Duodenal mucosa (tissue), 2 donors: ENCODE data around the gene SLC13A3.
"Not testable (repeated sequence)": the region's sequence is repeated elsewhere in the genome, so short reads cannot be mapped to it uniquely, and the experiment has no call there.

Source experiments
- H3K27ac ChIP-seq: one replicate; pipeline ENCODE4 v1.7.0; 2013; ENCODE audit warnings: low read depth, low read length
- H3K27me3 ChIP-seq, 2 donors: one replicate each; pipeline ENCODE4 v1.7.0; 2013; ENCODE audit warnings: low read length in 2 of 2, control low read depth in 1 of 2; ENCODE audit not compliant: insufficient read depth in 2 of 2, control insufficient read depth in 1 of 2
- H3K36me3 ChIP-seq, 2 donors: one replicate each; pipeline ENCODE4 v1.7.0; 2013; ENCODE audit warnings: low read length in 2 of 2, control low read depth in 1 of 2; ENCODE audit not compliant: insufficient read depth in 2 of 2, control insufficient read depth in 1 of 2
- H3K4me1 ChIP-seq, 2 donors: one replicate each; pipeline ENCODE4 v1.7.0; 2013; ENCODE audit warnings: low read length in 2 of 2, control low read depth in 1 of 2; ENCODE audit not compliant: insufficient read depth in 2 of 2, control insufficient read depth in 1 of 2
- H3K4me3 ChIP-seq, 2 donors: one replicate each; pipeline ENCODE4 v1.7.0; 2013; ENCODE audit warnings: low read length in 2 of 2, low read depth in 1 of 2
- H3K9ac ChIP-seq, 2 donors: one replicate each; pipeline ENCODE4 v1.7.0; 2013; ENCODE audit warnings: low read length in 2 of 2, low read depth in 1 of 2
- H3K9me3 ChIP-seq, 2 donors: one replicate each; pipeline ENCODE4 v1.7.0; 2013; ENCODE audit warnings: low read length in 2 of 2, control low read depth in 1 of 2; ENCODE audit not compliant: control insufficient read depth in 1 of 2

SLC13A3 gene

GRCh38 chr20:46681032-46681854 lies 30.0 kb upstream of the SLC13A3 start:
- Histone ChIP-seq H3K36me3 (peaks cover 4 to 8% of the 10 kb centered on the region in 2 donors), H3K27ac (no peak overlapping the region), H3K4me1 (peaks cover 9 to 15% of the 10 kb centered on the region in 2 donors), H3K9me3 (no peaks in the 10 kb centered on the region), H3K27me3 (no peaks in the 10 kb centered on the region), H3K4me3 (no peak overlapping the region), H3K9ac (no peak overlapping the region)

- Histone ChIP-seq H3K9me3 (no peaks in the 10 kb centered on the region), H3K36me3 (peaks cover 4% of the 10 kb centered on the region in 2 donors), H3K9ac (no peak overlapping the region), H3K4me3 (no peak overlapping the region), H3K27me3 (no peaks in the 10 kb centered on the region), H3K4me1 (peaks cover 9 to 15% of the 10 kb centered on the region in 2 donors), H3K27ac (no peak overlapping the region)
Observed at GRCh38 chr20:46680684-46681031, 29.4 kb upstream of the SLC13A3 start.

GRCh38 chr20:46678516-46678915 lies 27.3 kb upstream of the SLC13A3 start:
- no peaks in the 10 kb centered on the region for H3K9me3 ChIP-seq
- peaks cover 2 to 8% of the 10 kb centered on the region in 2 donors for H3K4me1 ChIP-seq

GRCh38 chr20:46677608-46678007 lies 26.3 kb upstream of the SLC13A3 start:
- H3K36me3 ChIP-seq = no peaks in the 10 kb centered on the region
- peaks cover 0 to 4% of the 10 kb centered on the region in 2 donors for H3K4me1 ChIP-seq
- H3K9me3 ChIP-seq = no peaks in the 10 kb centered on the region
- peaks cover 0 to 3% of the 10 kb centered on the region in 2 donors for H3K27me3 ChIP-seq
- no peak overlapping the region for H3K9ac ChIP-seq
- no peak overlapping the region for H3K27ac ChIP-seq
- no peak overlapping the region for H3K4me3 ChIP-seq

More at GRCh38 chr20:46678516-46678915, 27.3 kb upstream of the SLC13A3 start:
- no peak overlapping the region for H3K27ac ChIP-seq
- H3K36me3 ChIP-seq = no peaks in the 10 kb centered on the region
- no peak overlapping the region for H3K9ac ChIP-seq
- H3K4me3 ChIP-seq = no peak overlapping the region
- H3K27me3 ChIP-seq = peaks cover 0 to 2% of the 10 kb centered on the region in 2 donors

- not testable (repeated sequence) for H3K36me3 ChIP-seq, H3K27ac ChIP-seq, H3K9ac ChIP-seq, H3K9me3 ChIP-seq, H3K4me3 ChIP-seq, H3K27me3 ChIP-seq, H3K4me1 ChIP-seq
Observed at GRCh38 chr20:46676649-46677316, 25.5 kb upstream of the SLC13A3 start.

GRCh38 chr20:46674253-46675083 lies 23.2 kb upstream of the SLC13A3 start:
- H3K4me3 ChIP-seq = no peak overlapping the region
- H3K27ac ChIP-seq = no peak overlapping the region
- H3K4me1 ChIP-seq = no peaks in the 10 kb centered on the region
- peaks cover 0 to 5% of the 10 kb centered on the region in 2 donors for H3K9me3 ChIP-seq
- H3K27me3 ChIP-seq = peaks cover 0 to 3% of the 10 kb centered on the region in 2 donors
- no peak overlapping the region for H3K9ac ChIP-seq
- no peaks in the 10 kb centered on the region for H3K36me3 ChIP-seq

- H3K27me3 ChIP-seq = peaks cover 0 to 3% of the 10 kb centered on the region in 2 donors
- no peak overlapping the region for H3K27ac ChIP-seq
- H3K4me1 ChIP-seq = no peaks in the 10 kb centered on the region
- H3K36me3 ChIP-seq = no peaks in the 10 kb centered on the region
- no peak overlapping the region for H3K4me3 ChIP-seq
- H3K9me3 ChIP-seq = peaks cover 0 to 5% of the 10 kb centered on the region in 2 donors
- no peak overlapping the region for H3K9ac ChIP-seq
Observed at GRCh38 chr20:46673394-46674252, 22.4 kb upstream of the SLC13A3 start.

GRCh38 chr20:46672543-46673148 lies 21.4 kb upstream of the SLC13A3 start:
- H3K4me1 ChIP-seq = no peaks in the 10 kb centered on the region

GRCh38 chr20:46671866-46672542 lies 20.7 kb upstream of the SLC13A3 start:
- no peak overlapping the region for H3K9ac ChIP-seq
- peaks cover 0 to 3% of the 10 kb centered on the region in 2 donors for H3K27me3 ChIP-seq
- peaks cover 0 to 5% of the 10 kb centered on the region in 2 donors for H3K9me3 ChIP-seq
- H3K4me3 ChIP-seq = no peak overlapping the region
- H3K4me1 ChIP-seq = no peaks in the 10 kb centered on the region
- no peaks in the 10 kb centered on the region for H3K36me3 ChIP-seq
- H3K27ac ChIP-seq = no peak overlapping the region

More at GRCh38 chr20:46672543-46673148, 21.4 kb upstream of the SLC13A3 start:
- H3K9me3 ChIP-seq = peaks cover 0 to 5% of the 10 kb centered on the region in 2 donors
- H3K27me3 ChIP-seq = peaks cover 0 to 3% of the 10 kb centered on the region in 2 donors
- H3K36me3 ChIP-seq = no peaks in the 10 kb centered on the region
- H3K9ac ChIP-seq = no peak overlapping the region
- H3K27ac ChIP-seq = no peak overlapping the region
- H3K4me3 ChIP-seq = no peak overlapping the region
